GM12878 (cell line): ENCODE results near the gene PTPRQ. TPM values are rescaled to one million over a fixed set of nuclear protein-coding genes. Genes with fewer than 3 reads are reported as not detected.

Experiments
- ATAC-seq: fragments of 200-7000 bp; cut with Tn5 transposase; 3 replicates; pipeline ENCODE4 v1.9.1; 2020; ENCODE audit warnings: mild to moderate bottlenecking, moderate library complexity
- BruUV-seq: library from RNA; stranded (reverse); fragments of 400-500 nt; replicated peaks from 2 replicates; lab custom pipeline; 2021; lab: Mats Ljungman, UMichigan
- CTCF ChIA-PET: fragments of 300-600 bp; sonication (Branson Sonifier 250); formaldehyde crosslinking; extraction: SDS; loops from one replicate; lab custom pipeline; 2021; ENCODE audit warnings: inconsistent platforms; lab: Yijun Ruan, JAX
- POLR2A ChIA-PET: fragments of 350-600 bp; formaldehyde crosslinking; extraction: SDS; loops from one replicate; lab custom pipeline; 2021; ENCODE audit warnings: inconsistent platforms; lab: Charles Lee
- RAD21 ChIA-PET: fragments of 300-600 bp; sonication (Branson Sonifier 250); formaldehyde crosslinking; loops from one replicate; lab custom pipeline; 2023; ENCODE audit warnings: antibody characterized with exemption; ENCODE audit not compliant: unreplicated experiment; lab: Charles Lee
- SMC1A ChIA-PET: fragments of 300-600 bp; sonication (Branson Sonifier 250); formaldehyde crosslinking; loops from one replicate; lab custom pipeline; 2023; ENCODE audit not compliant: unreplicated experiment, uncharacterized antibody; lab: Charles Lee
- DNase-seq: peaks from one replicate; pipeline ENCODE4 v3.0.0-alpha.2; 2011; ENCODE audit warnings: low read depth, low spot score
- FAIRE-seq: peaks from 3 replicates; lab custom pipeline; 2011; peaks lifted over from hg19 to GRCh38; lab: Jason Lieb, UNC
- H2AFZ ChIP-seq: 2 replicates; pipeline ENCODE4 v1.6.0; 2011; ENCODE audit warnings: low read depth, low read length, control low read depth; ENCODE audit not compliant: control insufficient read depth
- H3K27ac ChIP-seq: 2 replicates; pipeline ENCODE4 v1.5.1; 2011; ENCODE audit warnings: control low read depth; ENCODE audit not compliant: control insufficient read depth, insufficient read depth
- H3K27me3 ChIP-seq, 2 experiments: replicated peaks in 1 of 2; 2 replicates each; pipeline versions ENCODE4 v1.6.0 to v1.6.1; 2011; ENCODE audit warnings: low read length in 1 of 2; ENCODE audit not compliant: control insufficient read depth in 2 of 2, insufficient read depth in 2 of 2
- H3K36me3 ChIP-seq, 2 experiments: 2 replicates each; pipeline ENCODE4 v1.5.1; 2011; ENCODE audit warnings: low read length in 1 of 2; ENCODE audit not compliant: control insufficient read depth in 2 of 2, insufficient read depth in 2 of 2
- H3K4me1 ChIP-seq: 2 replicates; pipeline ENCODE4 v1.6.1; 2011; ENCODE audit warnings: mild to moderate bottlenecking, low read length, moderate library complexity, mixed read lengths; ENCODE audit not compliant: control insufficient read depth, insufficient read depth
- H3K4me2 ChIP-seq: 2 replicates; pipeline ENCODE4 v1.6.0; 2011; ENCODE audit warnings: control low read depth; ENCODE audit not compliant: control insufficient read depth, insufficient read depth
- H3K4me3 ChIP-seq: fragments of 200-600 bp; sonication (generic); 2 replicates; pipeline ENCODE4 v1.5.1; 2016
- H3K79me2 ChIP-seq: 2 replicates; pipeline ENCODE4 v1.6.0; 2011; ENCODE audit warnings: low read length; ENCODE audit not compliant: control insufficient read depth, insufficient read depth
- H3K9ac ChIP-seq: 2 replicates; pipeline ENCODE4 v1.8.0; 2011; ENCODE audit warnings: low read length, control low read depth, mixed read lengths; ENCODE audit not compliant: control insufficient read depth, insufficient read depth
- H3K9me3 ChIP-seq: replicated peaks from 3 replicates; pipeline ENCODE4 v1.5.1; 2011; ENCODE audit warnings: mild to moderate bottlenecking, low read length; ENCODE audit not compliant: control insufficient read depth, insufficient read depth
- H4K20me1 ChIP-seq: 2 replicates; pipeline ENCODE4 v1.6.0; 2011; ENCODE audit not compliant: control insufficient read depth, insufficient read depth
- BCL3 ChIP-seq: IDR thresholded peaks from 2 replicates; pipeline ENCODE4 v1.6.1; 2011; ENCODE audit warnings: borderline replicate concordance, low read depth, mild to moderate bottlenecking, moderate library complexity, low read length; ENCODE audit not compliant: insufficient read depth, poor library complexity, severe bottlenecking
- CTCF ChIP-seq, 3 experiments: IDR thresholded peaks in 2 of 3; conservative IDR thresholded peaks in 1 of 3; 2 replicates each; pipeline ENCODE4 v1.5.1; 2011; ENCODE audit warnings: low read depth in 3 of 3, low read length in 3 of 3, mild to moderate bottlenecking in 3 of 3, control low read depth in 2 of 3, moderate library complexity in 2 of 3, inconsistent platforms in 1 of 3, mixed read lengths in 1 of 3; ENCODE audit not compliant: control insufficient read depth in 2 of 3, insufficient read depth in 1 of 3; ENCODE audit errors: extremely low read depth in 1 of 3
- CUX1 ChIP-seq: IDR thresholded peaks from 2 replicates; pipeline ENCODE4 v1.6.1; 2012; ENCODE audit warnings: improper control_type of control experiment, low read depth, low read length; ENCODE audit not compliant: insufficient replicate concordance
- ESRRA ChIP-seq: IDR thresholded peaks from 2 replicates; pipeline ENCODE4 v1.6.1; 2012; ENCODE audit warnings: mild to moderate bottlenecking, low read length, improper control_type of control experiment
- GATAD2B ChIP-seq: fragments of 450-650 bp; conservative IDR thresholded peaks from 2 replicates; pipeline ENCODE4 v1.6.1; 2017; ENCODE audit warnings: low read depth, mild to moderate bottlenecking, moderate library complexity
- JUND ChIP-seq: IDR thresholded peaks from 2 replicates; pipeline ENCODE4 v1.6.1; 2012; ENCODE audit warnings: low read depth, mild to moderate bottlenecking, low read length, improper control_type of control experiment, moderate library complexity
- KAT2A ChIP-seq: conservative IDR thresholded peaks from 2 replicates; pipeline ENCODE4 v1.6.1; 2011; ENCODE audit warnings: low read depth, low read length; ENCODE audit not compliant: control insufficient read depth
- LARP7 ChIP-seq: fragments of 450-650 bp; IDR thresholded peaks from 2 replicates; pipeline ENCODE4 v1.6.1; 2017; ENCODE audit warnings: mild to moderate bottlenecking
- NFXL1 ChIP-seq: fragments of 450-650 bp; IDR thresholded peaks from 2 replicates; pipeline ENCODE4 v1.6.1; 2017; ENCODE audit warnings: antibody characterized with exemption, mild to moderate bottlenecking, borderline replicate concordance
- NR2C1 ChIP-seq: fragments of 450-650 bp; IDR thresholded peaks from 2 replicates; pipeline ENCODE4 v1.6.1; 2017; ENCODE audit warnings: antibody characterized with exemption, mild to moderate bottlenecking, moderate library complexity
- NR2C2 ChIP-seq: IDR thresholded peaks from 2 replicates; pipeline ENCODE4 v1.6.1; 2011; ENCODE audit warnings: borderline replicate concordance, low read depth; ENCODE audit not compliant: control insufficient read depth, insufficient read length
- PKNOX1 ChIP-seq: fragments of 450-650 bp; IDR thresholded peaks from 2 replicates; pipeline ENCODE4 v1.6.1; 2016; ENCODE audit warnings: mild to moderate bottlenecking
- POLR2A ChIP-seq: IDR thresholded peaks from 2 replicates; pipeline ENCODE4 v1.6.1; 2011; ENCODE audit warnings: low read depth, mild to moderate bottlenecking, low read length
- RELA ChIP-seq: fragments of 450-650 bp; IDR thresholded peaks from 2 replicates; pipeline ENCODE4 v1.8.0; 2014; ENCODE audit warnings: borderline replicate concordance; ENCODE audit not compliant: partially characterized antibody
- SUZ12 ChIP-seq: fragments of 200-600 bp; sonication (generic); IDR thresholded peaks from one replicate; pipeline ENCODE4 v1.6.1; 2018; ENCODE audit warnings: antibody characterized with exemption, mild to moderate bottlenecking; ENCODE audit not compliant: unreplicated experiment
- ZZZ3 ChIP-seq: IDR thresholded peaks from 2 replicates; pipeline ENCODE4 v1.6.1; 2011; ENCODE audit warnings: low read depth; ENCODE audit not compliant: control insufficient read depth, insufficient read length
- in situ Hi-C: fragments of 300-500 bp; cut with MboI; formaldehyde crosslinking; loops from 9 replicates; pipeline ENCODE4 v1.14.3; 2018; ENCODE audit warnings: mixed read lengths
- intact Hi-C: fragments of 100-400 bp; cut with micrococcal nuclease; formaldehyde crosslinking; loops from one replicate; pipeline ENCODE4 v1.14.2; 2022; ENCODE audit not compliant: unreplicated experiment
- polyA plus RNA-seq, 11 experiments: library from polyadenylated mRNA; depleted of rRNA in 4 of 11; unstranded in 6 of 11; stranded (reverse) in 5 of 11; fragments of >200 nt; fragmentation: Nextera tagmentation in 4 of 11; fragmentation: Illumina TruSeq in 1 of 11; extraction: Ambion mirVana in 4 of 11; extraction: Trizol in 1 of 11; gene quantifications; 1 replicate in 1 of 11; 2 replicates in 10 of 11; pipeline versions ENCODE4 v1.2.1 to v1.2.3, GENCODE V29; 2011 to 2016; ENCODE audit warnings: inconsistent platforms in 2 of 11, missing spikeins in 2 of 11, low read depth in 1 of 11
- total RNA-seq, 4 experiments: library from RNA; depleted of rRNA in 3 of 4; stranded (reverse); fragments of >200 nt in 3 of 4; fragmentation: Illumina TruSeq in 1 of 4; extraction: Trizol in 1 of 4; gene quantifications; 2 replicates each; pipeline versions ENCODE4 v1.2.1 to v1.2.3, GENCODE V29; 2013 to 2021

The PTPRQ gene
- total and polyA plus RNA-seq, 10 of the 15 experiments (the other 5 are each of a cell fraction or from before 2014, with no cell fraction given): 0.01 TPM; not detected in 9

GRCh38 chr12:80712866-80713265 lies 268.8 kb downstream of the PTPRQ start:
- ChIA-PET SMC1A (interaction anchor here (0.8 to 1.4 kb wide), 2 partner anchors 9 to 49 kb away, joined by 3 read pairs; no protein-coding TSS in a partner anchor), RAD21 (no interaction called here), POLR2A (no interaction called here), CTCF (interaction anchor here (1.0 to 1.2 kb wide), 2 partner anchors 10 to 50 kb away, joined by 3 read pairs; no protein-coding TSS in a partner anchor)
- Histone ChIP-seq H3K27me3 (peaks cover 10 to 24% of the 10 kb centered on the region in 2 experiments), H3K27ac (no peak overlapping the region), H3K79me2 (no peaks in the 10 kb centered on the region), H3K9ac (no peak overlapping the region), H3K9me3 (no peaks in the 10 kb centered on the region), H4K20me1 (no peaks in the 10 kb centered on the region), H3K4me1 (no peaks in the 10 kb centered on the region), H3K4me3 (no peak overlapping the region), H3K36me3 (no peaks in the 10 kb centered on the region), H2AFZ (no peak overlapping the region), H3K4me2 (no peak overlapping the region)
- intact Hi-C loops (loop anchor here (5.0 kb wide), 1 partner anchor 241 kb away; no protein-coding TSS in a partner anchor), in situ Hi-C loops (no loop called here)
- no peak for DNase-seq
- no peak for ATAC-seq
- no peak for FAIRE-seq
- BruUV-seq: no TSS peak
- TF ChIP-seq GATAD2B: no peak
- TF ChIP-seq SUZ12: no peak
- no peak for TF ChIP-seq NR2C1
- no peak for TF ChIP-seq ZZZ3
- TF ChIP-seq KAT2A: no peak
- TF ChIP-seq BCL3: no peak
- no peak for TF ChIP-seq CTCF (IDR thresholded peaks at IDR 0.05 in 2 of 3, conservative IDR thresholded peaks at IDR 0.05 in 1 of 3; ENCODE audit: control insufficient read depth in 2 of 3, extremely low read depth in 1 of 3, insufficient read depth in 1 of 3, low read depth in 3 of 3, low read length in 3 of 3)
- no peak for TF ChIP-seq LARP7
- TF ChIP-seq JUND: no peak
- no peak for TF ChIP-seq NFXL1
- no peak for TF ChIP-seq CUX1
- TF ChIP-seq PKNOX1: no peak
- no peak for TF ChIP-seq POLR2A
- no peak for TF ChIP-seq ESRRA
- TF ChIP-seq NR2C2: no peak
- no peak for TF ChIP-seq RELA
